Activated B cell treated with CpG ODN at 0.5 μM for 24 hours (primary cell): Measurements from ENCODE around the gene FRYL. TPM values are rescaled to one million over a fixed set of nuclear protein-coding genes. Genes with fewer than 3 reads are reported as not detected.

Experiments used
- ATAC-seq: fragments of 200-7000 bp; cut with Tn5 transposase; one replicate; pipeline ENCODE4 v1.10.0; 2021; ENCODE audit warnings: low read depth, mild to moderate bottlenecking, moderate library complexity
- CTCF ChIA-PET: fragments of 350-600 bp; sonication (Branson Sonifier 250); formaldehyde crosslinking; loops from one replicate; lab custom pipeline; 2021; ENCODE audit warnings: antibody characterized with exemption; lab: Charles Lee
- POLR2A ChIA-PET: fragments of 350-600 bp; sonication (Branson Sonifier 250); formaldehyde crosslinking; loops from one replicate; lab custom pipeline; 2021; ENCODE audit warnings: antibody characterized with exemption; lab: Charles Lee
- DNase-seq: peaks from one replicate; pipeline ENCODE4 v3.0.0; 2022
- H3K27ac Mint-ChIP-seq: one replicate; pipeline ENCODE4 v1.8.0; 2020; ENCODE audit warnings: mixed read lengths
- H3K27me3 Mint-ChIP-seq: one replicate; pipeline ENCODE4 v1.8.0; 2021; ENCODE audit warnings: mixed read lengths
- H3K36me3 Mint-ChIP-seq: one replicate; pipeline ENCODE4 v1.8.0; 2021; ENCODE audit warnings: low read depth, mixed read lengths
- H3K4me1 Mint-ChIP-seq: one replicate; pipeline ENCODE4 v1.8.0; 2021; ENCODE audit warnings: mixed read lengths
- H3K4me3 Mint-ChIP-seq: one replicate; pipeline ENCODE4 v1.8.0; 2020; ENCODE audit warnings: mild to moderate bottlenecking, mixed read lengths
- H3K9me3 Mint-ChIP-seq: one replicate; pipeline ENCODE4 v1.8.0; 2020; ENCODE audit warnings: mixed read lengths
- intact Hi-C: fragments of 100-400 bp; cut with micrococcal nuclease; formaldehyde crosslinking; loops from one replicate; pipeline ENCODE4 v1.15.1; 2024
- total RNA-seq: library from RNA; stranded (reverse); gene quantifications from 2 replicates; pipeline ENCODE4 v1.2.3, GENCODE V29; 2022
- TF ChIP-seq, protein P1 (sequence below): fragments of 200-600 bp; IDR thresholded peaks from one replicate; pipeline ENCODE4 v1.8.0; 2022; ENCODE audit warnings: antibody characterized with exemption, mild to moderate bottlenecking

The FRYL gene
- total RNA-seq, 1 donor from 2014 or later: 91.5 TPM

GRCh38 chr4:48556268-48556667 lies 223.8 kb downstream of the FRYL start:
- no peak overlapping the region for H3K4me3 Mint-ChIP-seq
- TF ChIP-seq, protein P1, sequence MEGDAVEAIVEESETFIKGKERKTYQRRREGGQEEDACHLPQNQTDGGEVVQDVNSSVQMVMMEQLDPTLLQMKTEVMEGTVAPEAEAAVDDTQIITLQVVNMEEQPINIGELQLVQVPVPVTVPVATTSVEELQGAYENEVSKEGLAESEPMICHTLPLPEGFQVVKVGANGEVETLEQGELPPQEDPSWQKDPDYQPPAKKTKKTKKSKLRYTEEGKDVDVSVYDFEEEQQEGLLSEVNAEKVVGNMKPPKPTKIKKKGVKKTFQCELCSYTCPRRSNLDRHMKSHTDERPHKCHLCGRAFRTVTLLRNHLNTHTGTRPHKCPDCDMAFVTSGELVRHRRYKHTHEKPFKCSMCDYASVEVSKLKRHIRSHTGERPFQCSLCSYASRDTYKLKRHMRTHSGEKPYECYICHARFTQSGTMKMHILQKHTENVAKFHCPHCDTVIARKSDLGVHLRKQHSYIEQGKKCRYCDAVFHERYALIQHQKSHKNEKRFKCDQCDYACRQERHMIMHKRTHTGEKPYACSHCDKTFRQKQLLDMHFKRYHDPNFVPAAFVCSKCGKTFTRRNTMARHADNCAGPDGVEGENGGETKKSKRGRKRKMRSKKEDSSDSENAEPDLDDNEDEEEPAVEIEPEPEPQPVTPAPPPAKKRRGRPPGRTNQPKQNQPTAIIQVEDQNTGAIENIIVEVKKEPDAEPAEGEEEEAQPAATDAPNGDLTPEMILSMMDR: no peak
- peaks cover 4% of the 10 kb centered on the region for H3K9me3 Mint-ChIP-seq
- POLR2A ChIA-PET: no interaction called here
- H3K27ac Mint-ChIP-seq: no peak overlapping the region
- DNase-seq (no peak), ATAC-seq (no peak)
- no peaks in the 10 kb centered on the region for H3K27me3 Mint-ChIP-seq
- intact Hi-C loops: no loop called here
- CTCF ChIA-PET: interaction anchor here (0.9 kb wide), 1 partner anchor 408 kb away, joined by 3 read pairs; no protein-coding TSS in a partner anchor
- H3K4me1 Mint-ChIP-seq: no peaks in the 10 kb centered on the region
- H3K36me3 Mint-ChIP-seq: peaks cover 80% of the 10 kb centered on the region

GRCh38 chr4:48554606-48555005 lies 225.5 kb downstream of the FRYL start:
- peaks cover 81% of the 10 kb centered on the region for H3K36me3 Mint-ChIP-seq
- H3K4me3 Mint-ChIP-seq: no peak overlapping the region
- CTCF ChIA-PET: no interaction called here
- H3K9me3 Mint-ChIP-seq: peaks cover 4% of the 10 kb centered on the region
- POLR2A ChIA-PET: no interaction called here
- intact Hi-C loops: no loop called here
- ATAC-seq (no peak), DNase-seq (no peak)
- H3K27me3 Mint-ChIP-seq: no peaks in the 10 kb centered on the region
- TF ChIP-seq, protein P1: no peak
- H3K4me1 Mint-ChIP-seq: no peaks in the 10 kb centered on the region
- peak overlapping the region; percentile 20 for H3K27ac Mint-ChIP-seq

DNA sequence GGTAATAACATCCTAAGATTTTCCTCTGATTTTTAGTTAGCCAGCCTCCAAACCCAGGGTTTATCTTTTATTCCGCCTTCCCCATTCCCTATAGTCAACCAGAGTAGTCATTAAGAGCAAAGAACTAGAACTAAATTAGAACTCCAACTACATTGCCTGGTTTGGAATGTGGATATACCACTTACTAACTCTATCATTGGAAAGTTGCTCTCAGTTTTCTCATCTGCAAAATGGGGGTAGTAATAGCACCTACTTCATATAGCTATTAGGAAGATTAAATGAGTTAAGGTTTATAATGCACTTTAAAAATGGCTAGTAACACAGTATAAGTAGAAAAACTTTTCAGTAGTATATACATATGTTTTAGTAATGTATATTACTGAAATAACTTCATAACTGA lies 226.4 kb downstream of the FRYL start:
- ATAC-seq (no peak), DNase-seq (no peak)
- no peak overlapping the region for H3K4me3 Mint-ChIP-seq
- H3K9me3 Mint-ChIP-seq: peaks cover 2% of the 10 kb centered on the region
- no peaks in the 10 kb centered on the region for H3K27me3 Mint-ChIP-seq
- POLR2A ChIA-PET: no interaction called here
- intact Hi-C loops: no loop called here
- TF ChIP-seq, protein P1: no peak
- CTCF ChIA-PET: no interaction called here
- peaks cover 82% of the 10 kb centered on the region for H3K36me3 Mint-ChIP-seq
- H3K27ac Mint-ChIP-seq: no peak overlapping the region
- no peaks in the 10 kb centered on the region for H3K4me1 Mint-ChIP-seq

DNA sequence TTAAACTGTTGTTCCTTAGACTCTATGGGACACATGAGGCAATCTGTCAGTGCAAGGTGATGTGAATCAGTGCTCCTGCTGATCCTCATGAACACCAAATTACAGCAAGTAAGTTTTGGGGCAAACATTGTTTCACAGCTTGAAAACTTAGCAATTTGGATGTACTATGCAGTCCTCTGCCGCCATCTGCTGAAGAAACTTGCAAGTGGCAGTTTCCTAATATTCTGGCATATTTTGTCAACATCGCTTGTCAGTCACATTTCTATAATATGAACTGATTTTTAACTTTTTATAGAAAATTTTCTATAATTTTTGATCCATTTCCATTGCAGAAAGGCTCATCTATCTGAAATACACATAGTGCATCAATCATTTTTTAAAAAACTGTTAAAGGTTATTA lies 233.7 kb downstream of the FRYL start:
- TF ChIP-seq, protein P1: no peak
- ChIA-PET POLR2A (no interaction called here), CTCF (no interaction called here)
- H3K4me3 Mint-ChIP-seq: no peak overlapping the region
- H3K27ac Mint-ChIP-seq: no peak overlapping the region
- no peak for DNase-seq
- H3K4me1 Mint-ChIP-seq: no peaks in the 10 kb centered on the region
- no peak for ATAC-seq
- intact Hi-C loops: loop anchor here (1.0 to 5.0 kb wide), 2 partner anchors 39 to 418 kb away; no protein-coding TSS in a partner anchor
- no peaks in the 10 kb centered on the region for H3K9me3 Mint-ChIP-seq
- H3K27me3 Mint-ChIP-seq: no peaks in the 10 kb centered on the region
- peaks cover 83% of the 10 kb centered on the region for H3K36me3 Mint-ChIP-seq

GRCh38 chr4:48543796-48544195 lies 236.3 kb downstream of the FRYL start:
- Mint-ChIP-seq H3K4me1 (no peaks in the 10 kb centered on the region), H3K27ac (no peak overlapping the region), H3K27me3 (no peaks in the 10 kb centered on the region), H3K4me3 (no peak overlapping the region), H3K9me3 (no peaks in the 10 kb centered on the region), H3K36me3 (peaks cover 79% of the 10 kb centered on the region)
- intact Hi-C loops: no loop called here
- CTCF ChIA-PET: no interaction called here
- TF ChIP-seq, protein P1: no peak
- no peak for DNase-seq
- ATAC-seq: no peak
- POLR2A ChIA-PET: no interaction called here
